Measurements from ENCODE around the gene EXOC4.

GRCh38 chr7:133827707-133828623, 575.1 kb downstream of the EXOC4 start:
- TF ChIP-seq GATA3 (IDR thresholded peaks at IDR 0.05; ENCODE audit: low read depth, low read length) (no peak), GATA2 (IDR thresholded peaks at IDR 0.05; ENCODE audit: low read depth, low read length) (no peak)

Measured in SH-SY5Y (cell line).